Measurements from ENCODE around the gene ASCC1.
"Not testable (repeated sequence)": the region's sequence is repeated elsewhere in the genome, so short reads cannot be mapped to it uniquely, and the experiment has no call there.

ASCC1 gene

GRCh38 chr10:72248468-72249151 lies 32.5 kb upstream of the ASCC1 start:
- no peak for DNase-seq (ENCODE audit: low spot score)

GRCh38 chr10:72245949-72246525 lies 30.0 kb upstream of the ASCC1 start:
- DNase-seq (ENCODE audit: low spot score) = no peak

DNA sequence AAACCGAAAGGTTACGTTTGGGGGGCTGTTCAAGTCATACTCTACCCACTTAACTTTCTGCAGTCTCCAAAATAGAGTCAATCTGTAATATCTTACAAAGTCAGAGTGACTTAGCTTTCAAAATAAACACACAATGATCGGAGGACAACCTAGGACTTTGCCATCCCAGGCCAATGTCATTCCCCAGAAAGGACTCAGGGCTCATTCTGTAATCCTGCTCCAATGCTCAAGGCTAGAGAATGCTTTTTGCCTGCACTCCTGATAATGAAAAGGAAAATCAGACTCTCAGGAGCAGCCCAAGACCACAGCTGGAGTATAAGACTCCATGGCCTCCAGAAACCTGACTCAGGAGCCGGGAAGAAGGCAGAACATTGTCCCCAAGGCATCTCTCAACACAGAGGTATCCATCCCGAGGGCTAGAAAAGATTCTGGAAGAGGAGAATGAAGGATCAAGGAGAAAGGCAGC lies 28.5 kb upstream of the ASCC1 start:
- no peak for DNase-seq (ENCODE audit: low spot score)

- DNase-seq (ENCODE audit: low spot score) = no peak
Measured at GRCh38 chr10:72243822-72244437, 27.9 kb upstream of the ASCC1 start.

DNA sequence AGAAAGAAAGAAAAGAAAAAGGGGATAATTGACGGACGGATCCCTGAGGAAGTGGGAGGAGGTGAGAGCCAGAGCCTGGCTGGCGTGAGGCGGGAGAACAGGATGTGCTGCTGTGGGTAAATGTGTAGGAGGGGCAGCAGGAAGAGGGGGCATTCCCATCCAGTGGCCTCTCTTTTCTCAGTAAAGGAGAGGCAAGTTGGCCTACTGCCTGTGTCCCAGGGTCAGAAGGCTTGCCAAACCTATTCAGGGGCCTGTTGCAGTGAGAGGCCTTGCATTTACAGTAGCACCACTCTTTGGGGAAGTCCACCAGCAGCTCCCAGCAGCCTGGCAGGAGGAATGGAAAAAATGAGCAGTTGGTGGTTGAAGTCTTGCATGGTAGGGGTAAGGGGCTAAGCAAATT lies 26.6 kb upstream of the ASCC1 start:
- DNase-seq (ENCODE audit: low spot score) = no peak

GRCh38 chr10:72241691-72242252 lies 25.7 kb upstream of the ASCC1 start:
- no peak for DNase-seq (ENCODE audit: low spot score)

DNA sequence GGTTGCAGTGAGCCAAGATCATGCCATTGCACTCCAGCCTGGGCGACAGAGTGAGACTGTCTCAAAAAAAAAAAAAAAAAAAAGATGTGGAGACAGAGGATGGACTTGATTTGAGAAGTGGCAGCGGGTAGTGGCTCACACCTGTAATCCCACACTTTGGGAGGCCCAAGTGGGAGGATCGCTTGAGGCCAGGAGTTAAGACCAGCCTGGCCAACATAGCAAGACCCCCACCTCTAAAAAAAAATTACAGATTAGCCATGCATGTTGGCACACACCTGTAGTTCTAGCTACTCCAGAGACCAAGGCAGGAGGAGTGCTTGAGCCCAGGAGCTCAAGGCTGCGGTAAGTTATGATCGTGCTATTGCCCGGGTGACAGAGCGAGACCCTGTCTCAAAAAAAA lies 24.3 kb upstream of the ASCC1 start:
- no peak for DNase-seq (ENCODE audit: low spot score)

DNA sequence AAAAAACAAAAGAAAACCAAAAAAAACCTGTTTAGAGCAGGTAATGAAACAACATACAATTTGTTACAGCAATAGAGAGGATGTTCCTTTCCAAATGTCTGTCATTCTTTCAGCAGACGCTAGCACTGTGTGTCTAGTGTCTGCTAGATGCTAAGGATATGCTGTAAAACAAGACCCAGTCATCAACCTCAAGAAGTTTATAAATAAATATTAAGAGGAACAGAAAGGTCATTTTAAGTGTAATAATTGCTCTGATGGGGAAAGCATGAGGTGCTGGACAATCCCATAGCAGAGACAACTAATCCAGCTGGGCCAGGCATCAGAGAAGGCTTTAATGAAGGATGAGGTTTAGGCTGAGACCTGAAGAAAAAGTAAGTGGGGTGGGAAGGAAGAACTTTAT lies 23.3 kb upstream of the ASCC1 start:
- no peak for DNase-seq (ENCODE audit: low spot score)

DNA sequence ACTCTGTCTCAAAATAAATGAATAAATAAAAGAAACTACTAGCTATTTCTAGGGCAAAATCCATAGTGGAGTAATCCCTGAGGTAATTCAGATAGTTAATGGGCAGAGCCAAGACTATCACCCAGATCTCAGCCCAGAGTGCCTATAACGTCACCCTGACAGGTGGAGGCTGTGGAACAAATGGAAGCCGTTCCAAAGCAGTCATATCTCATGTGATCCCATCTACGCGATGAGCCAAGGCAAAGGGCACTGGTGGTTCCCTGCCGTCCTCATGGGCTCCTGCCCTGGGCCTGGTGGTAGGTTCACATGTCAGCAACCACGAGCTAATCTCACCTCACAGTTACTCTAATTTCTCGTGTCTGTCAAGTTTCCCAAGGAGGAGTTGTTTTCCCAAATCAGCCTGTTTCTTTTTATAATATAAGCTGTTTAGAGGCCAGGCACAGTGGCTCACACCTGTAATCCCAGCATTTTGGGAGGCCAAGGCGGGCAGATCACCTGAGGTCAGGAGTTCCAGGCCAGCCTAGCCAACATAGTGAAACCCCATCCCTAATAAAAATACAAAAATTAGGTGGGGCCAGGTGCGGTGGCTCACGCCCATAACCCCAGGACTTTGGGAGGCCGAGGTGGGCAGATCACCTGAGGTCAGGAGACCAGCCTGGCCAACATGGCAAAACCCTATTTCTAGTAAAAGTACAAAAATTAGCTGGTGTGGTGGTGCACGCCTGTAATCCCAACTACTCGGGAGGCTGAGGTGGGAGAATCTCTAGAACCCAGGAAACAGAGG lies 22.5 kb upstream of the ASCC1 start:
- DNase-seq (ENCODE audit: low spot score) = no peak

GRCh38 chr10:72235544-72236279 lies 19.6 kb upstream of the ASCC1 start:
- no peak for DNase-seq (ENCODE audit: low spot score)

GRCh38 chr10:72234560-72235095 lies 18.6 kb upstream of the ASCC1 start:
- DNase-seq (ENCODE audit: low spot score) = no peak

DNA sequence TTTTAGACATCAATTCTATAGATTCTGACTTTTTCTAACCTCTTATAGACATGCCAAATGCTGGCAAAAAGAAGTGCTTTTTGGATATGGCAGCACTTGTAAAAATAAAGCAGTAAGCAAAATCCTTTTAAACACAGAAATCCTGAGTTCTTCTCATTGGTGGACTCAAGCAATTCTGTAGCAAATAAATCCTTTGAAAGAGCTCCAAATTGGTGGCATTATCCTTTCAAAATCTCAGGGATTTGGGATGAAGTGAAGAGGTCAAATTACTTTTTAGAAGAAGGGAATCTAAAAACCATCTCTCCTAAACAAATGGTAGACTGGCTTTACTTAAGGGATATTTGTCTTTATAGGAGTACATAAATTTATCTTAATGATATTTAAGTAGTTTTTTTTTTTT lies 17.5 kb upstream of the ASCC1 start:
- no peak for DNase-seq (ENCODE audit: low spot score)

DNA sequence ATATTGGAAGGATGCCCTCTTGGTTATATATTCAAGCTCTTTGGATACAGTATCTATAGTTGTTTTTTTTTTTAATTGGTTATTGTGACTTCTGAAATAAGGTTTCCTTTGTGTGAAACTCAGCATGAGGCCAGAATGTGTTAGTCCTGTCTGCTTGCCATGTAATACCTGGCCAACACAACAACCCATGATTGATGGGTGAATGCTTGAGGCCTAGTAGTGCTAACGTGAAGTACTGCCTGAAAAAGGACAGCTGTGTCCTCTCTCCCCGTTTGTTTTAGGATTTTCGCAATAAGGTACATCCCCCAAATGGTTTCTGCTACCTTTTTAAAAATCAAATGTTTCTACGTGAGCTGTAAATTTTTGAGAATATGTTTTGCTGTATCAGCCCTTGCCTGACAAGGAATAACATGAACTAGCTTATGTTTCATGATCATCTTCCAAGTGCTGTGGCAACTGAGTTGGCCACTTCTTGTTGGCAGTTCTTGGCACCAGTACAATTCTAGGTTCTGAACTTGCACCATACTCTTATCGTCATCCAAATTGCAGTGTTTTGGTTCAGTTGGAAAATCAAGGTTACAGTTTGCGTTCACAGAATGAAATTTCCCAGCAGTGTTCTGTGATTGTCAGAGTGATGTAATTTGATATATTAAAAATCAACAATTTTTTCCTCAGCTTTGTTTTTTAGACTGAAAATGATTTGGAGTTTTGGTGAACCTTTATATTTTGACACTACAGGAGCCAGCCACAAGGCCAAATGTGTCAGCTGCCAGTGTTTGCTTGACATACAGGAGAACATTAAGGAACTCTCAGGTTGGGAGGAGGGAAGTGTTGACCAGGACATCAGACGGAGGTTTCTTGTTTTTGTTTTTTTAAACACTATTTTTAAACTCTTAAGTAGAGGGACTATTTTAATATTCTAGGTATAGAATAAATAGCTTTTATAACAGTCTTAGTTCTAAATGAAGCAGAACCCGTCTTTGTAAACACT lies 13.5 kb upstream of the ASCC1 start:
- no peak for DNase-seq (ENCODE audit: low spot score)

- no peak for DNase-seq (ENCODE audit: low spot score)
Measured at GRCh38 chr10:72228318-72228751, 12.3 kb upstream of the ASCC1 start.

DNA sequence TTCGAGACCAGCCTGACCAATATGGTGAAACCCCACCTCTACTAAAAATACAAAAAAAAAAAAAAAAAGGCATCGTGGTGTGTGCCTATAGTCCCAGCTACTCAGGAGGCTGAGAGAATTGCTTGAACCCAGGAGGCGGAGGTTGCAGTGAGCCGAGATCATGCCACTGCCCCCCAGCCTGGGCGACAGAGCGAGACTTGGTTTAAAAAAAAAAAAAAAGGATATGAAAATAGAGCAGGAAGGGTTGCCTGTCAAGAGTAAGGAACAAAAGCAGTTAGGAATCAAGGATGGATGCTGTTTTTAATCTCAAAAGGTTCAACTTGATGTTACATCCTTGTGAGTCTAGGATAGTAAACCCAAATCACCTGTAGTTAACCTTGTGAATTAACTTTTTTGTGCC lies 11.8 kb upstream of the ASCC1 start:
- DNase-seq (ENCODE audit: low spot score) = no peak

DNA sequence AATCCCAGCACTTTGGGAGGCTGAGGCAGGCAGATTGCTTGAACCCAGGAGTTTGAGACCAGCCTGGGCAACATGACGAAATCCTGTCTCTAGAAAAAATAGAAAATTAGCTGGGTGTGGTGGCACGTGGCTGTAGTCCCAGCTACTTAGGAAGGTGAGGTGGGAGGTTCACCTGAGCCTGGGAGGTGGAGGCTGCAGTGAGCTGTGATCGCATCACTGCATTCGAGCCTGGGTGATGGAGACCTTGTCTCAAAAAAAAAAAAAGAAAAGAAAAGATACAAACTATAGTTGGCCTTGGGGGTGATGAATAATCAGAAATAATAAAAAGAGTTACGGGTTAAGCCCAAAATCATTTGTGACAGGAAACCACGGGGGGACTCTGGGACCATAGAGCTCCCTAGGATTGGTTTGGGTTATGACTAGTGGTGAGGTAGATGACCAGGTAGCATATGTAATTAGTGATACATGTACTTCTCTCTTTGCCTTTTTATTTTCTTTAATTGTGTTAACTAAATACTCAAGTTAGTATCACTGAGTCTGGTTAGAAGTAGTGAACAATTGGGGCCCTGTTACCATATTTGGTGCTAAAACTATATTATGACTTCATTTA lies 10.4 kb upstream of the ASCC1 start:
- DNase-seq (ENCODE audit: low spot score) = no peak

DNA sequence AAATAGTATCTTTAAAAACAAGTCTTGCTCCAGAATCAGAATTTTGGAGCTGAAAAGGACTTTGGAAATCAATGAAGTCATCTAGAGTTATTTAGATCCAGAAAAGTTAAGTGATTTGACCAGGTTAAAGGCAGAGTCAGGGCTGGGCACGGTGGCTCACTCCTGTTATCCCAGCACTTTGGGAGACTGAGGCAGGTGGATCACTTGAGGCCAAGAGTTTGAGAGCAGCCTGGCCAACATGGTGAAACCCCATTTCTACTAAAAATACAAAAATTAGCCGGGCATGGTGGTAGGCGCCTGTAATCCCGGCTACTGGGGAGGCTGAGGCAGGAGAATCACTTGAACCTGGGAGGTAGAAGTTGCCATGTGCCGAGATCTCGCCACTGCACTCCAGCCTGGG lies 8.1 kb upstream of the ASCC1 start:
- DNase-seq (ENCODE audit: low spot score) = not testable (repeated sequence)

- no peak for DNase-seq (ENCODE audit: low spot score)
Measured at GRCh38 chr10:72223743-72224101, 7.6 kb upstream of the ASCC1 start.

GRCh38 chr10:72221278-72221677 lies 5.2 kb upstream of the ASCC1 start:
- no peak for DNase-seq (ENCODE audit: low spot score)

- DNase-seq (ENCODE audit: low spot score) = no peak
Measured at GRCh38 chr10:72220637-72221036, 4.6 kb upstream of the ASCC1 start.

Measured in HuH-7.5 (cell line).